GM12873 (cell line): Measurements from ENCODE around the gene ATP6V1B1.

Experiments used
- TF ChIP-seq, protein P1 (sequence below): IDR thresholded peaks from 2 replicates; pipeline ENCODE4 v1.5.1; 2012; ENCODE audit warnings: low read depth, mild to moderate bottlenecking, moderate library complexity, low read length, control low read depth; ENCODE audit not compliant: insufficient read depth; ENCODE audit errors: missing control alignments

ATP6V1B1 gene

GRCh38 chr2:70981866-70982810, 46.4 kb downstream of the ATP6V1B1 start:
- TF ChIP-seq, protein P1, sequence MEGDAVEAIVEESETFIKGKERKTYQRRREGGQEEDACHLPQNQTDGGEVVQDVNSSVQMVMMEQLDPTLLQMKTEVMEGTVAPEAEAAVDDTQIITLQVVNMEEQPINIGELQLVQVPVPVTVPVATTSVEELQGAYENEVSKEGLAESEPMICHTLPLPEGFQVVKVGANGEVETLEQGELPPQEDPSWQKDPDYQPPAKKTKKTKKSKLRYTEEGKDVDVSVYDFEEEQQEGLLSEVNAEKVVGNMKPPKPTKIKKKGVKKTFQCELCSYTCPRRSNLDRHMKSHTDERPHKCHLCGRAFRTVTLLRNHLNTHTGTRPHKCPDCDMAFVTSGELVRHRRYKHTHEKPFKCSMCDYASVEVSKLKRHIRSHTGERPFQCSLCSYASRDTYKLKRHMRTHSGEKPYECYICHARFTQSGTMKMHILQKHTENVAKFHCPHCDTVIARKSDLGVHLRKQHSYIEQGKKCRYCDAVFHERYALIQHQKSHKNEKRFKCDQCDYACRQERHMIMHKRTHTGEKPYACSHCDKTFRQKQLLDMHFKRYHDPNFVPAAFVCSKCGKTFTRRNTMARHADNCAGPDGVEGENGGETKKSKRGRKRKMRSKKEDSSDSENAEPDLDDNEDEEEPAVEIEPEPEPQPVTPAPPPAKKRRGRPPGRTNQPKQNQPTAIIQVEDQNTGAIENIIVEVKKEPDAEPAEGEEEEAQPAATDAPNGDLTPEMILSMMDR: no peak

- TF ChIP-seq, protein P1: no peak
These were observed 47.3 kb downstream of the ATP6V1B1 start for GRCh38 chr2:70982971-70983370.

- TF ChIP-seq, protein P1: no peak
These were observed 48.0 kb downstream of the ATP6V1B1 start for GRCh38 chr2:70983506-70984227.

- TF ChIP-seq, protein P1: no peak
These were observed 48.5 kb downstream of the ATP6V1B1 start for GRCh38 chr2:70984228-70984575.

DNA sequence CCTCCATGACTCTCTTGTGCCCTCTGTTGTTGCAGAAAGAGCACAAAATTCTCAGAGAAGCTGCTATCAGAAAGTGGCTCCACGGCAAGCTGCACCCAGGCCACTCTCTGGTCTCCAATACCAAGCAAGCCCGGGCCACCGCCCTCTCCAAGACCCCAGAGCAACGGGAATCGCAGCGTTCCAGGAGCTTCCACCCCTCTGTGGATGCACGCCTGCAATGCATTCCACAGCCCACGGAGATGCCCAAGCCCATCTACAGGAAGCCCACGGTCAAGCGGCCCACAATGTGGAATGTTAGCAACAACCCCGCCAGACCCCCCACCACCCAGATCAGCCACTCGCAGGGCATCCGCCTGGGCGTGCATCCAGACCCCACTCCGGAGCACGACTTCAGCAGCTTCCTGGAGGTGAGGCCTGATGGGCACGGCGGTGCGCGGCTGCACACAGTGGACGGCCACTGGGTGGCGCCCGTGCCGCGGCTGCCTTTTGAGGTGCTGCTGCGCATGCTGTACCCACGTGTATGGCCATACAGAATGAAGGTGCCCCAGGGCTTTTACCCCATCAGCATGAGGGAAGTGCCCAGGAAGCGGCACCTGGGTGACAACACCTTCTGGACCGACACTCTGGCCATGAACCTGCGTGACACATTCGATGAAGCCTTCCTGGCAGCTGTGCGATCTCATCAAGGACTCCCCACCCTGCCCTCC, 49.0 kb downstream of the ATP6V1B1 start:
- TF ChIP-seq, protein P1: peak; percentile 97

DNA sequence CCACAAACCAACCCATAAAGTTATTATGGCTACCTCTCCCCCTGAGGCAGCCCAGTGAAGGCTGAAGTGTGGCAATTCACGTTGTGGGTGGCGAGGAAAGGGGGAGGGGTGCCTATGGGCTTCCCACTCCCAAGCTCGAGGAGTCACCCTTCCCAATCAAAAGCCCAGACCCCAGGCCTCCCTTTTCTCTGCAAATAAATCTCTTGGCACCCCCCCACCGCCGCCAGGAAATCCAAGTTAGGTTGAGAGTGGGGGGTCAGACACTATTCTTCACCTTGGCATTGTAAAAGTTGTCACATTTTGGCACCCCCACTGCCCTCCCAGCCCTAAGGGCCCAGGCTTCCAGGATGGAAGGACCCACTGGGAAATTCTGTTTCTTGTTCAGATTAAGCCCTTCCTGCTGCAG, 49.6 kb downstream of the ATP6V1B1 start:
- TF ChIP-seq, protein P1: no peak

DNA sequence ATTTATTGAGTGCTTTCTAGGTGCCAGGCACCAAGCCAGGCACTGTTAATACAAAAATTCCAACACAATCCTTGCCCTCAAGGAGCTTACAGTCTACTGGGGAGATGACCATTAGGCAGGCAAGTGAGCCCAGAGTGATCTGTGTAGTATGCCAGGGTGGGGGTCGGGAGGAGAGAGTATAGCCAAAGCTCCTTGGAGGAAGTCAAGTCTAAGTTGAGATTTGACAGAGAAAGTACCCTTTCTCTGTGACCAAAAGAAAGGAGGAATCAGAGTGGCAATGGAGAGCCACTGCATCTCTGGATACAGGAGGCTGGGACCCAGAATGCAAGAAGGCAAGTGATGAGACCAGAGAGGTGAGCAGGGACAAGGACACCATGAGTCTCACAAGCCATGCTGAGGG, 50.3 kb downstream of the ATP6V1B1 start:
- TF ChIP-seq, protein P1: no peak
